HuH-7 (cell line): ENCODE data around the gene ATM.
"Not testable (repeated sequence)": the region's sequence is repeated elsewhere in the genome, so short reads cannot be mapped to it uniquely, and the experiment has no call there.

Experiments
- DNase-seq: peaks from one replicate; pipeline ENCODE4 v3.0.0; 2011; ENCODE audit warnings: low spot score

Gene ATM

GRCh38 chr11:108220721-108221336, 2.0 kb upstream of the ATM start:
- DNase-seq = no peak

GRCh38 chr11:108221371-108221770, 1.5 kb upstream of the ATM start:
- DNase-seq = no peak

- no peak for DNase-seq
These were observed 825 bp upstream of the ATM start for GRCh38 chr11:108221911-108222573.

GRCh38 chr11:108223348-108224149, 682 bp downstream of the ATM start:
- DNase-seq = no peak

- no peak for DNase-seq
These were observed 1.5 kb downstream of the ATM start for GRCh38 chr11:108224366-108224765.

GRCh38 chr11:108224911-108225786, 2.3 kb downstream of the ATM start:
- no peak for DNase-seq

- DNase-seq = no peak
These were observed 3.2 kb downstream of the ATM start for GRCh38 chr11:108226036-108226435.

GRCh38 chr11:108228251-108228650, 5.4 kb downstream of the ATM start:
- DNase-seq = no peak

- DNase-seq = no peak
These were observed 10.5 kb downstream of the ATM start for GRCh38 chr11:108233277-108233945.

GRCh38 chr11:108235192-108235591, 12.3 kb downstream of the ATM start:
- DNase-seq = no peak

GRCh38 chr11:108235633-108236032, 12.8 kb downstream of the ATM start:
- DNase-seq = no peak

- DNase-seq = no peak
These were observed 14.2 kb downstream of the ATM start for GRCh38 chr11:108237058-108237481.

- DNase-seq = no peak
These were observed 16.2 kb downstream of the ATM start for GRCh38 chr11:108239076-108239475.

GRCh38 chr11:108241330-108242037, 18.6 kb downstream of the ATM start:
- DNase-seq = no peak

- no peak for DNase-seq
These were observed 19.6 kb downstream of the ATM start for GRCh38 chr11:108242422-108242821.

GRCh38 chr11:108246308-108246707, 23.4 kb downstream of the ATM start:
- DNase-seq = no peak

- DNase-seq = no peak
These were observed 24.0 kb downstream of the ATM start for GRCh38 chr11:108246885-108247284.

- no peak for DNase-seq
These were observed 30.3 kb downstream of the ATM start for GRCh38 chr11:108253176-108253575.

- DNase-seq = no peak
These were observed 46.7 kb downstream of the ATM start for GRCh38 chr11:108269583-108269982.

GRCh38 chr11:108276985-108277616, 54.2 kb downstream of the ATM start:
- not testable (repeated sequence) for DNase-seq
